ENCODE measurements around the gene GCFC2. TPM values are rescaled to one million over a fixed set of nuclear protein-coding genes. Genes with fewer than 3 reads are reported as not detected.

Gene GCFC2
- total and polyA plus RNA-seq, 9 of the 15 experiments (the other 6 are each of a cell fraction or from before 2014, with no cell fraction given): 10.5 to 40.6 (median 23.0) TPM

- TF ChIP-seq SMAD4 (CRISPR knock-in tag; conservative IDR thresholded peaks at IDR 0.05) (peak; percentile 36; the same call in 1 of the 2 replicates), SUPT5H (IDR thresholded peaks at IDR 0.05) (peak; percentile 79), MECOM (CRISPR knock-in tag; IDR thresholded peaks at IDR 0.05) (no peak), ZNF24 (IDR thresholded peaks at IDR 0.05) (no peak), ZFP36 (IDR thresholded peaks at IDR 0.05; ENCODE audit: low read depth, low read length, partially characterized antibody) (no peak), ARID1B (IDR thresholded peaks at IDR 0.05) (no peak), VEZF1 (CRISPR knock-in tag; IDR thresholded peaks at IDR 0.05) (peak; percentile 49), ZNF407 (IDR thresholded peaks at IDR 0.05; ENCODE audit: low read depth) (peak; percentile 98), DEAF1 (CRISPR knock-in tag; IDR thresholded peaks at IDR 0.05) (no peak), KLF16 (IDR thresholded peaks at IDR 0.05) (peak; percentile 72; the same call in 1 of the 2 replicates), SRSF7 (optimal IDR thresholded peaks at IDR 0.05; ENCODE audit: low read depth, low read length) (no peak), SIX5 (IDR thresholded peaks at IDR 0.05; ENCODE audit: borderline replicate concordance in 1 of 2, insufficient read depth in 1 of 2, low read depth in 1 of 2, low read length in 2 of 2) (peak; percentile 73 to 84), RBFOX2 (IDR thresholded peaks at IDR 0.05; ENCODE audit: low read depth, low read length) (peak; percentile 87), ZBTB12 (CRISPR knock-in tag; IDR thresholded peaks at IDR 0.05) (peak; percentile 37; the same call in 1 of the 2 replicates), HNRNPLL (IDR thresholded peaks at IDR 0.05; ENCODE audit: low read depth, low read length, poor library complexity, severe bottlenecking) (no peak)
Observed at GRCh38 chr2:75646583-75647425, 63.9 kb downstream of the GCFC2 start, which contains the start of gene MRPL19 (continued).

All from K562 (cell line).